OCI-LY3 (cell line): ENCODE measurements around the gene SAMD14.

Source experiments
- H2AFZ ChIP-seq: fragments of 200-600, 300-600 bp; shearing (Covaris generic); 2 replicates; pipeline ENCODE4 v1.6.0; 2014; ENCODE audit warnings: antibody characterized with exemption, low read depth, low read length
- H3K27ac ChIP-seq: fragments of 200-600, 300-600 bp; sonication (generic); 2 replicates; pipeline ENCODE4 v1.5.1; 2014; ENCODE audit warnings: mild to moderate bottlenecking, low read length, moderate library complexity, mixed read lengths
- H3K27me3 ChIP-seq: fragments of 200-600, 300-600 bp; sonication (generic); 2 replicates; pipeline ENCODE4 v1.6.1; 2014; ENCODE audit warnings: low read depth, low read length, mixed read lengths
- H3K36me3 ChIP-seq: fragments of 200-600, 300-600 bp; sonication (generic); replicated peaks from 2 replicates; pipeline ENCODE3; 2014; ENCODE audit warnings: low read depth, low read length, mixed read lengths
- H3K4me1 ChIP-seq: fragments of 300-600, 200-600 bp; sonication (generic); 2 replicates; pipeline ENCODE4 v1.6.1; 2014; ENCODE audit warnings: low read length, mixed read lengths
- H3K4me2 ChIP-seq: fragments of 200-600, 300-600 bp; sonication (generic); 2 replicates; pipeline ENCODE4 v1.6.1; 2014; ENCODE audit warnings: low read length, mixed read lengths
- H3K4me3 ChIP-seq: fragments of 300-600, 200-600 bp; sonication (generic); 2 replicates; pipeline ENCODE4 v1.5.1; 2014; ENCODE audit warnings: antibody characterized with exemption, mild to moderate bottlenecking, low read length, moderate library complexity
- H3K79me2 ChIP-seq: fragments of 300-600, 200-600 bp; shearing (Covaris generic); 2 replicates; pipeline ENCODE4 v1.6.1; 2014; ENCODE audit warnings: mild to moderate bottlenecking, low read length, mixed read lengths
- H3K9ac ChIP-seq: fragments of 300-600, 200-600 bp; shearing (Covaris generic); 2 replicates; pipeline ENCODE4 v1.6.0; 2014; ENCODE audit warnings: mild to moderate bottlenecking, low read length, moderate library complexity
- H3K9me3 ChIP-seq: fragments of 200-600, 300-600 bp; shearing (Covaris generic); 2 replicates; pipeline ENCODE4 v1.6.1; 2014; ENCODE audit warnings: low read length, mixed read lengths; ENCODE audit not compliant: insufficient read depth
- H4K20me1 ChIP-seq: fragments of 200-600, 300-600 bp; sonication (generic); 2 replicates; pipeline ENCODE4 v1.6.1; 2016; ENCODE audit warnings: low read length, mixed read lengths; ENCODE audit not compliant: insufficient read depth
- CTCF ChIP-seq: fragments of 200-600, 300-600 bp; sonication (generic); IDR thresholded peaks from 2 replicates; pipeline ENCODE4 v1.5.1; 2014; ENCODE audit warnings: antibody characterized with exemption, low read length, low read depth
- EZH2phosphoT487 ChIP-seq: fragments of 200-600 bp; shearing (Covaris generic); IDR thresholded peaks from 2 replicates; pipeline ENCODE4 v1.6.1; 2018; ENCODE audit warnings: antibody characterized with exemption, mixed run types, low read depth

The SAMD14 gene

GRCh38 chr17:50176559-50177357 is 46.8 kb upstream of the SAMD14 start:
- no peaks in the 10 kb centered on the region for H3K9me3 ChIP-seq
- no peak overlapping the region for H2AFZ ChIP-seq
- no peak overlapping the region for H3K4me3 ChIP-seq
- no peaks in the 10 kb centered on the region for H3K79me2 ChIP-seq
- no peak overlapping the region for H3K27ac ChIP-seq
- H4K20me1 ChIP-seq, result no peaks in the 10 kb centered on the region
- H3K4me1 ChIP-seq, result peaks cover 15% of the 10 kb centered on the region
- no peaks in the 10 kb centered on the region for H3K36me3 ChIP-seq
- no peaks in the 10 kb centered on the region for H3K27me3 ChIP-seq
- no peak overlapping the region for H3K4me2 ChIP-seq
- no peak overlapping the region for H3K9ac ChIP-seq
- no peak for TF ChIP-seq CTCF
- TF ChIP-seq EZH2phosphoT487, result no peak

- Histone ChIP-seq H3K27me3 (no peaks in the 10 kb centered on the region), H3K9me3 (no peaks in the 10 kb centered on the region), H4K20me1 (no peaks in the 10 kb centered on the region), H3K4me2 (no peak overlapping the region), H3K9ac (no peak overlapping the region), H2AFZ (no peak overlapping the region), H3K4me3 (no peak overlapping the region), H3K79me2 (no peaks in the 10 kb centered on the region), H3K4me1 (peaks cover 29% of the 10 kb centered on the region), H3K27ac (no peak overlapping the region), H3K36me3 (no peaks in the 10 kb centered on the region)
- TF ChIP-seq EZH2phosphoT487 (no peak), CTCF (no peak)
These were observed 45.3 kb upstream of the SAMD14 start for GRCh38 chr17:50175035-50175807.

- Histone ChIP-seq H3K9ac (no peak overlapping the region), H3K4me2 (no peak overlapping the region), H3K27me3 (no peaks in the 10 kb centered on the region), H3K4me3 (no peak overlapping the region), H3K36me3 (no peaks in the 10 kb centered on the region), H4K20me1 (no peaks in the 10 kb centered on the region), H3K79me2 (no peaks in the 10 kb centered on the region), H3K9me3 (no peaks in the 10 kb centered on the region), H3K27ac (no peak overlapping the region), H3K4me1 (peaks cover 37% of the 10 kb centered on the region), H2AFZ (no peak overlapping the region)
- TF ChIP-seq CTCF, result no peak
- TF ChIP-seq EZH2phosphoT487, result no peak
These were observed 44.5 kb upstream of the SAMD14 start for GRCh38 chr17:50174444-50174843.

GRCh38 chr17:50173335-50173941 is 43.5 kb upstream of the SAMD14 start:
- Histone ChIP-seq H3K79me2 (no peaks in the 10 kb centered on the region), H3K4me1 (peaks cover 39% of the 10 kb centered on the region), H3K27ac (no peak overlapping the region), H3K9ac (no peak overlapping the region), H3K4me3 (no peak overlapping the region), H3K36me3 (no peaks in the 10 kb centered on the region), H3K4me2 (no peak overlapping the region), H2AFZ (no peak overlapping the region), H4K20me1 (no peaks in the 10 kb centered on the region), H3K27me3 (no peaks in the 10 kb centered on the region), H3K9me3 (no peaks in the 10 kb centered on the region)
- TF ChIP-seq CTCF (no peak), EZH2phosphoT487 (no peak)
